B cell (primary cell): ENCODE data around the gene LAMA2.

Experiments
- CTCF ChIP-seq: fragments of 200-600 bp; IDR thresholded peaks from one replicate; pipeline ENCODE4 v1.8.0; 2022; ENCODE audit warnings: antibody characterized with exemption, mild to moderate bottlenecking
- EZH2 ChIP-seq: IDR thresholded peaks from 2 replicates; pipeline ENCODE4 v1.6.1; 2012; ENCODE audit warnings: borderline replicate concordance, low read depth, mild to moderate bottlenecking, moderate library complexity, low read length; ENCODE audit not compliant: insufficient read depth, poor library complexity, severe bottlenecking

- TF ChIP-seq CTCF (no peak), EZH2 (no peak)
Measured at GRCh38 chr6:129329678-129330077, 446.7 kb downstream of the LAMA2 start.
